GM19438 (cell line): ENCODE measurements around the gene SPTAN1.

Experiments
- ATAC-seq: cut with Tn5 transposase; IDR thresholded peaks from one replicate; pipeline ENCODE4 v1.9.1; 2021; ENCODE audit warnings: low read depth; ENCODE audit not compliant: unreplicated experiment

SPTAN1 gene

GRCh38 chr9:128593856-128594255 is 41.5 kb downstream of the SPTAN1 start:
- ATAC-seq = no peak

- ATAC-seq = no peak
Observed at GRCh38 chr9:128595471-128595870, 43.1 kb downstream of the SPTAN1 start.

GRCh38 chr9:128600099-128600498 is 47.7 kb downstream of the SPTAN1 start:
- ATAC-seq = no peak

- ATAC-seq = no peak
Observed at GRCh38 chr9:128603697-128604096, 51.3 kb downstream of the SPTAN1 start.

- no peak for ATAC-seq
Observed at GRCh38 chr9:128607642-128608350, 55.4 kb downstream of the SPTAN1 start.

- ATAC-seq = no peak
Observed at GRCh38 chr9:128610897-128611296, 58.5 kb downstream of the SPTAN1 start.

GRCh38 chr9:128611600-128612394 is 59.4 kb downstream of the SPTAN1 start:
- ATAC-seq = no peak

GRCh38 chr9:128614728-128615127 is 62.3 kb downstream of the SPTAN1 start:
- ATAC-seq = no peak

- no peak for ATAC-seq
Observed at GRCh38 chr9:128615571-128615970, 63.2 kb downstream of the SPTAN1 start.

GRCh38 chr9:128617943-128618342 is 65.6 kb downstream of the SPTAN1 start:
- ATAC-seq = no peak

- ATAC-seq = no peak
Observed at GRCh38 chr9:128619127-128619526, 66.7 kb downstream of the SPTAN1 start.

GRCh38 chr9:128619779-128620178 is 67.4 kb downstream of the SPTAN1 start:
- no peak for ATAC-seq

- no peak for ATAC-seq
Observed at GRCh38 chr9:128621730-128622455, 69.5 kb downstream of the SPTAN1 start.

- ATAC-seq = no peak
Observed at GRCh38 chr9:128624566-128624965, 72.2 kb downstream of the SPTAN1 start.

GRCh38 chr9:128625391-128626146 is 73.2 kb downstream of the SPTAN1 start:
- ATAC-seq = no peak

GRCh38 chr9:128626181-128626580 is 73.8 kb downstream of the SPTAN1 start:
- ATAC-seq = no peak

GRCh38 chr9:128627127-128627715 is 74.8 kb downstream of the SPTAN1 start:
- ATAC-seq = no peak

- no peak for ATAC-seq
Observed at GRCh38 chr9:128627906-128628305, 75.5 kb downstream of the SPTAN1 start.

GRCh38 chr9:128628471-128629048 is 76.2 kb downstream of the SPTAN1 start:
- no peak for ATAC-seq

- no peak for ATAC-seq
Observed at GRCh38 chr9:128629136-128629535, 76.7 kb downstream of the SPTAN1 start.
